IPS-11a (cell line): ENCODE data around the gene SLC39A7.
"Not testable (repeated sequence)": the region's sequence is repeated elsewhere in the genome, so short reads cannot be mapped to it uniquely, and the experiment has no call there.

ENCODE experiments used
- H3K4me3 ChIP-seq: one replicate; pipeline ENCODE4 v1.5.1; 2013; ENCODE audit warnings: low read depth, low read length, control low read depth

SLC39A7 gene

DNA sequence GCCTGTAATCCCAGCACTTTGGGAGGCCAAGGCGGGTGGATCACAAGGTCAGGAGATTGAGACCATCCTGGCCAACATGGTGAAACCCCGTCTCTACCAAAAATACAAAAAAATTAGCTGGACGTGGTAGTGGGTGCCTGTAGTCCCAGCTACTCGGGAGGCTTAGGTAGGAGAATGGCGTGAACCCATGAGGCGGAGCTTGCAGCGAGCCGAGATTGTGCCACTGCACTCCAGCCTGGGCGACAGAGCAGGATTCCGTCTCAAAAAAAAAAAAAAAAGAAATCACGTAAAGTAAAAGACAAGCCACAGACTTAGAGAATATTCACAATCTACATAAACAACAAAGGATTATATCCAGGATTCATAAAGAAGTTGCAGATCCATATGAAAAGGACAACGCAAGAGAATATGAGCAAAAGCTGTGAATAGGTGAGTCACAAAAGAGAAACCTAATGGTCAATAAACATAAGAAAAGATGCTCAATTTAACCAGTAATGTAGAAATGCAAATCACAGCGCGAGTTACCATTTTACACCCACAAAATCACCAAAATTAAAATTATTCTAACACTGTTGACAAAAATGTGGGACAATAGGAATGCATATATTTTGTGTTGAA is 25.9 kb downstream of the SLC39A7 start:
- H3K4me3 ChIP-seq: not testable (repeated sequence)

DNA sequence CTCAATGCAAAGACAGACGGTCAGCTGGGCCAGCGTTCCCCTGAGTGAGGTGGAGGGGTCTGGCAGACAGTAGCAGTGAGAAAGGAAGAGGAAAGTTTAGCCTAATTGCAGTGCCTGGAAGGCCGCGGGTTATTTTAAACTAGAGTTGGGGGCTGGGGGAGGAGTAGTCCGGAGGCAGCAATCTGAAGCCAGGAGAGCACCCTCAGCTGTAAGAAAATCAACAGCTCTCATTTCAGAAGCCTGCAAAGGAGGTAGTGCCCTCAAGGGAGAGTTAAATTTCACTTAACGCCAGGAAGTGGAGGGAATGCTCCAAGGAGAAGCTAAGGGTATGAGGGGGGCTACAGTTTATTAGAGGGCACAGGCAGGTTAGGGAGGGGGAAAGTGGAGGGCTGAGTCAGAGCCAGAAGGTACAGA is 34.6 kb downstream of the SLC39A7 start:
- H3K4me3 ChIP-seq: no peak overlapping the region

DNA sequence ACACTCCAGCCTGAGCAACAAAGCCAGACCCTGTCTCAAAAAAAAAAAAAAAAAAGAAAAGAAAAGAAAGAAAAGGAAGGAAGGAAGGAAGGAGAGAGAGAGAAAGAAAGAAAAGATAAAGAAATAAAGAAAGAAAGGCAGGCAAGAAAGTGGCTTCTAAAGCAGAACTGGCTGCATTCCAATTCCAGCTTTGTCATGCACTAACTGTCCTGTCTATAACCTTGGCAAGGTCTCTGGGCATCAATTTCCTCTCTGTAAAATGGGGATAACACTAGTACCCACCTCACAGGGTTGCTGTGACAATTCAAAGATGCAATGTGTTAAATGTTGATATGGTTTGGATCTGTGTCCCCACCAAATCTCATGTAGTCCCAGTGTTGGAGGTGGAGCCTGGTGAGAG is 35.7 kb downstream of the SLC39A7 start:
- no peak overlapping the region for H3K4me3 ChIP-seq

DNA sequence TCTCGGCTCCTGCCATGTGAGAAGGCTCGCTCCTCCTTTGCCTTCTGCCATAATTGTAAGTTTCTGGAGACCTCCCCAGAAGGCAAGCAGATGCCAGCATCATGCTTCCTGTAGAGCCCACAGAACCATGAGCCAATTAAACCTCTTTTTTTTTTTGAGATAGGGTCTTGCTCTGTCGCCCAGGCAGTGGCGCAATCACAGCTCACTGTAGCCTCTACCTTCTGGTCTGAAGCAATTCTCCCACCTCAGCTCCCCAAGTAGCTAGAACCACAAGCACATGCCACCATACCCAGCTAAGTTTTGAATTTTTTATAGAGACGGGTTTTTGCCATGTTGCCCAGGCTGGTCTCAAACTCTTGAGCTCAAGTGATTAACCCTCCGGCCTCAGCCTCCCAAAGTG is 36.2 kb downstream of the SLC39A7 start:
- no peak overlapping the region for H3K4me3 ChIP-seq

DNA sequence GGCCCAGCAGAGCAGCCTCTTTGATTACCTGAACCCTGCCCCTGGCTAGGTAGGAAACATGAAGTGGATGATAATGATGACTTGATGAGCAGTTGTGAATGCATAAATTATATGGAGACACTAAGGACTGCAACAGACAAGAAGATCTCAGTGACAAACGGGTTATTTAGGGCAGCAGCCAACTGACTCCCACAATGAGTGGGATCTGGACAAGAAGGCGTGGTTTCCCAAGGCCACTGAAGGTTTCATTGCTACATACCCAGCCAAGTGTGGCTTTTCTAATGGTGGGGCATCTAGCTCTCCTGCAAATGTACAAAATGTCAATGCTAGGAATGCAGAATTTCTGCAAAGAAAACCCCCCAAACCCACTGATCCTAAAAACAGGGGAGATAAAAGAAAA is 37.1 kb downstream of the SLC39A7 start:
- H3K4me3 ChIP-seq: no peak overlapping the region

DNA sequence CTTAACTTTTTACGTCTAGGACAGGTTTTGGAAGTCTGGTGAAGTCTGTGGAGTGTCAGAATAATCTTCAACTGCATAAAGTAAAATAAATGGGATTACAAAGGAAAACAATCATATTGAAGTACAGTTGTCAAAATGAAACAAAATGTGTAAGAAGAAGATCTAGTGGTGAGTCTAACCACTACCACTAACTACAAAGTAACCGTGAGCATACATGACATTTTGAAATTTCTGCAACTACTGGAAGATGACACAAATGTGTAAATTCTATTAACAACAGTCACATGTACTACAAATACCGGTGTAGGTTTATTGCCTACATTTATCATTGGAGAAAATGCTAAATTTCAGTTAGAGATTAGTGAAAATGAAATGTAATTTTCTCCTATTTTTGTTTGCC is 41.3 kb downstream of the SLC39A7 start:
- no peak overlapping the region for H3K4me3 ChIP-seq

DNA sequence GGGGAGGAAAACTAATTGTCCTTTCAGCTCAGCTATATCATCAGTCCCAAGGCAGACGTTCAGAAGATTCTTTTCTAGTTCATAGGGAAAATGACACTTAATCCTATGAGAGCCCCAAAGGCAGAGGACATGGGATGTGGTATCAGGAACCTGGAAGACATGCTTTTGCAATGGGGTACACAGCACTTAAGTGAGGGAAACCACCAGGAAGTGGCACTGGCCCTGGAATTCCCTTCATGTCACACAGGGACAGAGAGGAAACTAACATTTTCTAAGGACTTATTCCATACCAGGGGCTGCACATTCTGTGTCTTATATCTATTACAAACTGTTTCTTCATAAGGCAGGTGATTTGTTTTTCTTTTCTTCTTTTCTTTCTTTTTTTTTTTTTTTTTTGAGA is 42.8 kb downstream of the SLC39A7 start:
- no peak overlapping the region for H3K4me3 ChIP-seq

DNA sequence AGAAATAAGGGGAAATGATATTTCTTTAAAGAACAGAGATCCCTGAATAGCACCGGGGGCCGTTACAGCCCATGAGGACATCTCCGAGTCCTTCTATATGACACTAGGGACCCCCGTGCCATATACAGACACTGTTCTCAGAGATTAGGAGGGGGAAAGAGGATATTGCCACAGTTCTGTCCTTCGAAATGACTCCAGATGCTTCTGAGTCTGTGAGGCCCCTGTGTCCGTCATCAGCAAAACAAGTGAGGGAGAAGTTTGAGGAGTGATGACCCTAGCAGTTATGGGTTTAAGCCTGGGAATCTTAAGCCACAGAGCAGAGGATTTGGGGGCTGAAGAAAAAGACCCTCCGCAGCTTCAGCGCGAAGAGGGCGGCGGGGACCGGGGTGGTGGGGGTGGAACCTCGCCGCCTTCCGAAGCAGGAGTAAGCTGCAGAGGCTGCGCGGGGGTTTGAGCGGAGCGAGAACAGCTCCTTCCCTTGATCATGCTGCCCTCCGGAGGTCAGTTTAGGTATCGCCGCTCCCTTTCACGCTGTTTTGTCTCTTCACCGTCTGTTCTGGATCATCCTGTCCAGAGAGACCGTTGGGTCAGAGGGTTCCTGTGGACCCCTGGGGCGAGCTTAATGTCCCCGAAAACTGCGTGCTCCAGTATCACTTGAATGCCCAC is 47.4 kb downstream of the SLC39A7 start:
- H3K4me3 ChIP-seq: no peak overlapping the region

DNA sequence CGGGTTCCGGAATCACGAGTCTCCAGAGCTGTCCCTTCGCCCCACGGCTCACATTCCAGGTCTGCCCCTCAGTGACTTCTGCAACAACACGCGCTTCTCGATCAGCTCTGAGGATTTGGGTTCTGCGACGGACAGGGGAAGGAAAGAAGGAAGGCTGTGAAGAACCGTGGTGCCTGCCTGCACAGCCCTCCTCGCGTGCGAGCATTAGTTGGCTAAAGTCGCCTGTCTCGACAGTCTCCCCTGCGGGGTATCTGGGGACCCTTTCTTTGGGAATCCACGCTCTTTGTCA is 47.9 kb downstream of the SLC39A7 start:
- H3K4me3 ChIP-seq: peak overlapping the region; percentile 24

DNA sequence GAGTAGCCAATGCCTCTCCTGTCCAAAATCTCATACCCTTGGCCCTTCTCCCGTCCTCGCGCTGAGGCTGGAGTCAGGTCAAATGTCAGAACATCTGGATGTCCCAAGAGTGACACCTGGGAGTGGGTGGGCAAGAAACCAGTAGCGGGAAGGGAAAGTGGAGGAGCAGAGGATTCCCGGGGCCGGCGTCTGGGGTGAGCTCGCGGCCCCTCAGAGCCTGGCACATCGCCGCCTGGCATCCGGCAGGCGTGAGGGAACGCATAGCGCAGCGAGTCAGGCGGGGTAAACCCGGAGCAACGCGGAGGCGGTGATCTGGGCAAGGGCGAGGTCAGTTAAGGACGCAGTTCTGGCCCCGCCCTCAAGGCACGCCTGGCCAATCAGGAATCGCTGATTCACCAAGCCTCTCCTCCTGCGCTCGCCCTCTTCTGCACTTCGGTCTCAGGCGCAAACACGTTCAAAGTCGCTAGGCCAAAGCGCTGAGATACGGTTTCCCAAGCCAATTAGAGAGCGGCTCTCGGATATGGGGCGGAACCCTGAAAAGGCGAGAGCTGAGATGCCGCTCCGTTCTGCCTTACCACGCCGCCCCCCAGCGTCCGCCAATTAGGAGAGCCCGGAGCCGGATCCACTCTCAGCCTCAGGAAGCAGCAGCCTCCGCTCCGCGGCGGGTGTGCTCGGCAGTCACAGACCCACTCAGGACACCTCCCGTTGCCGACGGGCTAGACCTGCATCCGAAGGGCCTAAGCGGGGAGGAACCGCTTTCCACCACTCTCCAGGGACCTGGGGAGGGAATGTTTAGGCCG is 48.5 kb downstream of the SLC39A7 start:
- H3K4me3 ChIP-seq: peak overlapping the region; percentile 67

DNA sequence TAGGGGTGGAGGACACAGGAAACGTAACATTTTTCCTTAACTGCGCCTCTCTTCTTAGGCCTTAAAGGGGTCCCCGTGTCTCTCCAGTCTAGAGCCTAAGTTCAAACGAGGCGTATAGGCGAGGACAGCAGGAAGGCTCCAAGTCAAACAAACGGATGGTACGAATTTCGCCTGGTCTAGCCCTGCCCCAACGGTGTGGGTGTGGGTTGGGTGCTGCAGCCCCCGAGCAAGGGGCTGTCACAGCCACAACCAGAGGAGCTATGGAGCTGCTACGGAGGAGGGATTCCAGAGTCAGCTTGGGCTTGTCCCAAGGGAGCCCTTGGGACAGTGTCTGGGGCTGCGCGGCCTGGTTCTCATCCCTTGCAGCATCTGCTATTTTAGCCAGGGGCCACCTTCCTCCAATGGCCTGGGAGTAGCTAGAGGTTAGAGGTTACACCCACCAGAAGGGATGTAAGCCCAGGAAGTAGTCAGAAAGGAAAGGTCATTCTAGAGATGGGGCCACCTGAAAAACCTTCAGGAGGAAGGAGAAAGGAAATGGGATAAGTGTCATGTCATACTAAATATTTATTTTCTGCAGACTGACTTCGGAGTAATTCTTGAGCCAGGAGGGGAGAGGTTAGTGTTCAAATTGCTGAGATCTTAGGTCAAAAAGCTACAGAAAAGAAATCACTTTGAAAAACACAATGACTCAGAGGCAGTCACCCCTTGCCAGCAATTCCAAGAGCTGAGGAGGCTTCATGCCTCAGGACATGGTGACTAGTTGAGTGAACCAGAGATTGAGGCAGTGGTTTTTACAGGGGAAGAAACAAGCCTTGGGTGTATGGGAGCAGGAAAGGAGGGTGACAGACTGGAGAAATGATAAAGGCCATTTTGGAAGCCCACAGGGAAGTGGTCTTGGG is 49.3 kb downstream of the SLC39A7 start:
- H3K4me3 ChIP-seq: peak overlapping the region; percentile 67

DNA sequence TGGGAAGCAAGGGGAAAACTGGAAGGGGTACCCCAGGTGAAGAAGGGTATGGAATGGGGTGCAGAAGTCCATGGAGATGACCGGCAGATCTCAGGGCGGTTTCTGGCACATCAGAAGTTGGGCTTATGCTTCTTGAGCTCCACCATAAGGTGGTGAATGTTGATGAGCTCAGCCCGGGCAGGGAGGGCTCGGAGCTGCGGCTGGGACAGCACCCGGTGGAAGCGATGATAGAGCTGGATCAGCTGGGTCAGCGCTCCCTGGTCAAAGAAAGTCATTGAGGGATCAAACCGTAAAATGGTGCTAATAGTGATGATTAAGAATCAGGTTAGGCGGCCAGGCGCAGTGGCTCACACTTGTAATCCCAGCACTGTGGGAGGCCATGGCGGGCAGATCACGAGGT is 50.1 kb downstream of the SLC39A7 start:
- no peak overlapping the region for H3K4me3 ChIP-seq

DNA sequence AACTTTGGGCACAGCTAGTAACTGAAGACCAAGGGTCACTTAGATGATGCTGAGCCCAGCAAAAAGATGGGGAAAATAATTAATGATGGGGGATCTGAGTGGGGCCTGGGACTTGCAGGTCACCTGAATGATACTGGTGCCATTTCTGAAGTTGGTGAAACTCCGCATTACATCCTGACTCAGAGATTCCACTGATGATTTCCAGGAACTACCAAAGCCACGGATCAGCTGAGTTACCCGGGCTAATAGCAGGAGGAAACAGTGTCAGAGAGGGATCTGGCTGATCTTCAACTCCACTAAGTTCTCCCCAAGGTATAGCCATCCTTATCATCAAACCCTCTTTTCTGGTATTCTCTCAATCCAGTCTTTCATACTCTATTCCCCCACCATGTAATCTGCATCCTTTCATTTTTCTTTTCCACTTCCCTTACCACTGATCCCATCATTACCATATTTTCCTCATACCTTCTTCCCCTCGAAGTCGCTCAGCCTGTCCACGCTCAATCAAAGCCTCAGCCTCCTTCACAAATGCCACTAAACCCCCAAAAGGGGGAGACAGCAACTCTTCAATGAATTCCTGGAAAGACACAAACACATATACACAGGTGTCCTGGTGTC is 50.8 kb downstream of the SLC39A7 start:
- H3K4me3 ChIP-seq: no peak overlapping the region

DNA sequence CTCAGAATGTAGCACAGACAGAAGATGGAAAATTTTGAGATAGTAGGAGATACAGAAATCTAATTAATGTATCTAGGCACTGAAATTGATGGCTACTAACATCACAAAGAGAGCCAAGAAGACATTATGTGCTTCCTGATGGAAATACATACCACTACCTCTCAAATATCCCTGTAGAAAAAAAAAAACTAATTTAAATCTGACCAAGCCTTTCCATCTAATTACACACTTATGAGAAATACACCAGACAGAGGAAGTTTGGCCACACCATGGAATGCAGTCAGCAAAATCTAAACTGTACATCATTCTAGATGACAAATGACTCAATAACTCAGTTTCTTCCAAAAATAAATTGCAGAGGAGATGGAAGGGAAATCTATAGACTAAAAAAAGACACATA is 52.1 kb downstream of the SLC39A7 start:
- no peak overlapping the region for H3K4me3 ChIP-seq
